Measurements from ENCODE around the gene FILIP1. TPM values are rescaled to one million over a fixed set of nuclear protein-coding genes. Genes with fewer than 3 reads are reported as not detected.

Gene FILIP1
- total and polyA plus RNA-seq, 10 of the 15 experiments (the other 5 are each of a cell fraction or from before 2014, with no cell fraction given): 0.23 to 2.0 (median 0.44) TPM

DNA sequence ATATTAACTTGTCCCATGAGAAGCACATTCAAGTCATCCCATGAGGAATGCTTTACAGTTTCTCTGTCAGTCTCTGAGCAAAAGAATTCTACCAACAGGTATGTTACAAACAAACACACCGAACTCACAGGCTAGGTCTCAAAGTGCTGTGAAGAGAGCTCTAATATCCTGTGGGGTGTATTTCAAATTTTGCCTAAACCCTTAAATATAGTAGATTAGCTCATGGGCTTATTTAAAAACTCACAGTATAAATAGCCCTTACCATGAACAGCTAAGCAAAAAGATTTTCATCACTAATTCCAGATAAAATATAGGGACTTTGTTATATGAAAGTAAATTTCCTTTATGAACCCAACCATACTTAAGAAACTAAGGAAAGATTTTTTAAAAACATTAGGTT, 77.8 kb downstream of the FILIP1 start:
- ChIA-PET POLR2A (interaction anchor here (0.6 kb wide), 1 partner anchor 34 kb away, joined by 5 read pairs; no protein-coding TSS in a partner anchor), CTCF (interaction anchor here (0.7 to 1.3 kb wide), 2 partner anchors 149 to 790 kb away, joined by 3 to 4 read pairs; no protein-coding TSS in a partner anchor), RAD21 (ENCODE audit: unreplicated experiment) (interaction anchor here (0.6 to 0.7 kb wide), 2 partner anchors 129 to 207 kb away, joined by 3 read pairs; no protein-coding TSS in a partner anchor), SMC1A (ENCODE audit: uncharacterized antibody, unreplicated experiment) (interaction anchor here (0.7 to 1.7 kb wide), 10 partner anchors 11 to 81 kb away, joined by 3 to 4 read pairs (median 3); no protein-coding TSS in a partner anchor)
- Histone ChIP-seq H2AFZ (ENCODE audit: control insufficient read depth, low read depth, low read length) (no peak overlapping the region), H3K4me2 (ENCODE audit: control insufficient read depth, insufficient read depth) (no peak overlapping the region), H3K79me2 (ENCODE audit: control insufficient read depth, insufficient read depth, low read length) (no peaks in the 10 kb centered on the region), H3K9me3 (replicated peaks; ENCODE audit: control insufficient read depth, insufficient read depth, low read length) (no peaks in the 10 kb centered on the region), H4K20me1 (ENCODE audit: control insufficient read depth, insufficient read depth) (no peaks in the 10 kb centered on the region), H3K9ac (ENCODE audit: control insufficient read depth, insufficient read depth, low read length) (no peak overlapping the region), H3K4me3 (no peak overlapping the region), H3K27me3 (replicated peaks in 1 of 2; ENCODE audit: control insufficient read depth in 2 of 2, insufficient read depth in 2 of 2, low read length in 1 of 2) (no peaks in the 10 kb centered on the region), H3K4me1 (ENCODE audit: control insufficient read depth, insufficient read depth, low read length) (no peaks in the 10 kb centered on the region), H3K27ac (ENCODE audit: control insufficient read depth, insufficient read depth) (no peak overlapping the region), H3K36me3 (ENCODE audit: control insufficient read depth in 2 of 2, insufficient read depth in 2 of 2, low read length in 1 of 2) (no peaks in the 10 kb centered on the region)
- 0% methylated on average over 1 of the region's 1 CpG for WGBS (ENCODE audit: insufficient coverage, insufficient replicate concordance, low lambda C conversion rate, missing lambda C conversion rate)
- FAIRE-seq (no peak), DNase-seq (ENCODE audit: low read depth, low spot score) (no peak), ATAC-seq (no peak)
- BruUV-seq (replicated peaks): no TSS peak
- TF ChIP-seq BRCA1 (IDR thresholded peaks at IDR 0.05; ENCODE audit: low read depth, low read length) (no peak), SMAD5 (IDR thresholded peaks at IDR 0.05; ENCODE audit: low read depth) (no peak), E2F4 (IDR thresholded peaks at IDR 0.05; ENCODE audit: low read depth, low read length) (no peak), GABPA (IDR thresholded peaks at IDR 0.05; ENCODE audit: low read depth) (no peak), PAX5 (IDR thresholded peaks at IDR 0.05; ENCODE audit: borderline replicate concordance, low read depth, low read length) (no peak), PKNOX1 (IDR thresholded peaks at IDR 0.05) (no peak), ZSCAN29 (IDR thresholded peaks at IDR 0.05) (no peak), TAF1 (IDR thresholded peaks at IDR 0.05; ENCODE audit: borderline replicate concordance, low read depth, low read length) (no peak), PML (IDR thresholded peaks at IDR 0.05; ENCODE audit: low read length) (no peak), CBX3 (IDR thresholded peaks at IDR 0.05; ENCODE audit: borderline replicate concordance, low read depth) (no peak), IRF4 (IDR thresholded peaks at IDR 0.05; ENCODE audit: low read depth, low read length) (no peak), RAD51 (IDR thresholded peaks at IDR 0.05) (no peak), PAX8 (IDR thresholded peaks at IDR 0.05) (no peak), CBX5 (IDR thresholded peaks at IDR 0.05; ENCODE audit: low read depth) (no peak), MYB (IDR thresholded peaks at IDR 0.05; ENCODE audit: borderline replicate concordance, low read depth, low read length) (no peak), SUZ12 (IDR thresholded peaks at IDR 0.05; ENCODE audit: unreplicated experiment) (no peak), TCF12 (IDR thresholded peaks at IDR 0.05; ENCODE audit: low read depth, low read length) (no peak), ZZZ3 (IDR thresholded peaks at IDR 0.05; ENCODE audit: control insufficient read depth, insufficient read length, low read depth) (no peak), NR2C2 (IDR thresholded peaks at IDR 0.05; ENCODE audit: borderline replicate concordance, control insufficient read depth, insufficient read length, low read depth) (no peak)
- intact Hi-C loops (cut with micrococcal nuclease; ENCODE audit: unreplicated experiment) (no loop called here), in situ Hi-C loops (cut with MboI) (no loop called here)

Measured in GM12878 (cell line).